HG02981 (cell line): ENCODE measurements around the gene PHF21B.
"Not testable (repeated sequence)": the region's sequence is repeated elsewhere in the genome, so short reads cannot be mapped to it uniquely, and the experiment has no call there.

Experiments
- ATAC-seq: cut with Tn5 transposase; IDR thresholded peaks from one replicate; pipeline ENCODE4 v1.9.1; 2021; ENCODE audit warnings: mild to moderate bottlenecking, moderate library complexity; ENCODE audit not compliant: unreplicated experiment

The PHF21B gene

GRCh38 chr22:44881624-44882023 lies 128.2 kb downstream of the PHF21B start:
- no peak for ATAC-seq

GRCh38 chr22:44880610-44881290 lies 129.1 kb downstream of the PHF21B start:
- ATAC-seq = no peak

DNA sequence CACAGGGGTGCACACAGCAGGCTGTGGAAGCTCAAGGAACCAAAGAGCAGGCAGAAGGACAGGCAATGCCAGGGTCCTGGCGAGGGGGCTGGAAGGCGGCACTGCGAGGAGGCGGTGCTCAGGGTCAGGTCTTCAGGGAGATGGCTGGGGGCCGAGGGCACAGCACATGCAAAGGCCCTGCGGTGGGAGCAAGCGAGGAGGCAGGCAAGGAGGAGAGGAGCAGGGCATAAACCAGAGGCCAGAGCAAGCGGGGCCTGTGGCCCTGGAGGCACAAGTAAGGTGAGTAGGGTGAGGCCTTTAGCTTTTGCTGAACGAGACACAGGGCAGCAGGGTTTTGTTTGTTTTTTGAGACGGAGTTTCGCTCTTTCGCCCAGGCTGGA lies 130.5 kb downstream of the PHF21B start:
- no peak for ATAC-seq

- ATAC-seq = no peak
Measured at GRCh38 chr22:44878483-44879300, 131.1 kb downstream of the PHF21B start.

- ATAC-seq = no peak
Measured at GRCh38 chr22:44876921-44877320, 132.9 kb downstream of the PHF21B start.

- no peak for ATAC-seq
Measured at GRCh38 chr22:44871782-44872181, 138.0 kb downstream of the PHF21B start.

DNA sequence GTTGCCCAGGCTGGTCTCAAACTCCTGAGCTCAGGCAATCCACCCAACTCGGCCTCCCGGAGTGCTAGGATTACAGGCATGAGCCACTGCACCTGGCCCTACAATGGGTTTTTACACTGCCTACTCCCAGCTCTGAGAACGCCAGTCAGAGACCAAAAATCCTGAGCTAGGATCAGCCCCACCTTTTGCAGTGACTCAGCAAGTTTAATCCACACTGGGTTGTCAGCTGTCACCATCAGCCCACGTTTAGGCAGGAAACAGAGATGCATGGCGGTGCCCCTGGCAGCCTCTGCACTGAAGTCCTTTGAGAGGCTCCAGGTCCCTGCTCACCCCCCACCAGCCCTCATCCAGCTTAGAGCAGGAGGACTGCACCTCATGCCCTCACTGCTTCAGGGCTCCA lies 139.8 kb downstream of the PHF21B start:
- ATAC-seq = no peak

DNA sequence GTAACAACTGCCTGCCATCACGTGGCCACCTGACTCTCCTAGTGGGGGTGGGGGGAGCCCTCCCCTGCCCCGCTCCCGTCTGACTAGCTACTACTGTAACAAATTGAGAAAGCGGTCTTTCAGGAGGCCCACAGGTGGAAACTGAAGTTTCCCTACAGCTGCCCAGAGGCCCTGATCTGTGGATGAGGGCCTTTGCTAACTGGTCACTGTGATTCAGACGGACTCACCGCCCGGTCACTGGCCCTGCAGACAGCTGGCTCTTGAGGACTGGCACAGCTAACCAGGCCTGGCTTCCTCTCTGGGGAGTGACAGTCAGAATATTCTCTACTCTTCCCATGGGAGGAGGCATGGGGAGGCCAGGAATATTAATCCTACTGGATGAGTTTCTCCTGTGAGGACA lies 140.6 kb downstream of the PHF21B start:
- ATAC-seq = no peak

GRCh38 chr22:44865193-44866057 lies 144.4 kb downstream of the PHF21B start:
- ATAC-seq = no peak

- no peak for ATAC-seq
Measured at GRCh38 chr22:44862981-44863860, 146.6 kb downstream of the PHF21B start.

GRCh38 chr22:44862281-44862680 lies 147.5 kb downstream of the PHF21B start:
- no peak for ATAC-seq

GRCh38 chr22:44861245-44861644 lies 148.6 kb downstream of the PHF21B start:
- no peak for ATAC-seq

DNA sequence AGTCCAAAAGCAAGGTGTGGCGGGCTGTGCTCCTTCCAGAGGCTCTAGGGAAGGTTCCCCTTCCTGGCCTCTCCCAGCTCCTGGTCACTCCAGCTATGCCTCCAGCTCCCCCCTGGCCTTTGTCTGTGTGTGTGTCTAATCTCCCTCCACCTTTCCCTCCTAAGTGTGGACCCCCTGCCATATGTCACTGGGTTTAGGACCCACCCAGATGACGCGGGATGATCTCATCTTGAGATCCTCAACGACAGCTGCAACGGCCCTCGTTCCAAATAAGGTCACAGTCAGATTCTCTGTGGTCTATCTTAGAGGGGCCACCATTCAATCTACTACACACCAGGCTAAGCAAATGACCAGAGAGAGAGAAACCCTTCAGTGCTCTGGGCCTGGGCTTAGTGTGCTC lies 149.5 kb downstream of the PHF21B start:
- ATAC-seq = no peak

DNA sequence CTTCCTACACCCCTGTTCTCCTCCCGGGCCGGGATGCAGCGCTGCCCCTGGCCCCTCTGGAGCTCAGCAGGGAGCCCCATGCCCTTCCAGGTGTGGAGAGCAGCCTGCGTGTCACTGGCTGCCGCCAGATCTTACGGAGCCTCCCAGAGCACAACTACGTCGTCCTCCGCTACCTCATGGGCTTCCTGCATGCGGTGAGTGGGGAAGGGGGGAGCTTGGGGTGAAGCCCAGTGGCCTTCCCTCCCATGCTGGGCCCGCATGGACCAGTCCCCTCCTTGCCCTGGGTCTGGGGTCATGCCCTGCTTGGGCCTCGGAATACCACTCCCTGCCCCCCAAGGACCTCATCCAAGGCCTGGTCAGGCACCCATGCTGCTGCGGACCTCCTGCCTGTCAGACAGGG lies 150.2 kb downstream of the PHF21B start:
- no peak for ATAC-seq

- not testable (repeated sequence) for ATAC-seq
Measured at GRCh38 chr22:44858819-44859218, 151.0 kb downstream of the PHF21B start.

DNA sequence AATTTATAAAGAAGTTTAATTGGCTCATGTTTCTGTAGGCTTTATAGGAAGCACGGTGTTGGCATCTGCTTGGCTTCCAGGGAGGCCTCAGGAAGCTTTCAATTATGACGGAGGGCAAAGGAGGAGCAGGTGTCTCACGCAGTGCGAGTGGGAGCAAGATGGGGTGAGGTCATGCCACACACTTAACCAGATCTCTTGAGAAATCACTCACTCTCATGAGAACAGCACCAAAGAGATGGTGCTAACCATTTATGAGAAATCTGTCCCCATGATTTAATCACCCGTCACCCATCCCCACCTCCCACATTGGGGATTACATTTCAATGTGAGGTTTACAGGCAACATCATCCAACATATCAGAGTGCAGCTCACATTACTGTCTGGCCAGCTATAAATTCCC lies 153.9 kb downstream of the PHF21B start:
- ATAC-seq = no peak

DNA sequence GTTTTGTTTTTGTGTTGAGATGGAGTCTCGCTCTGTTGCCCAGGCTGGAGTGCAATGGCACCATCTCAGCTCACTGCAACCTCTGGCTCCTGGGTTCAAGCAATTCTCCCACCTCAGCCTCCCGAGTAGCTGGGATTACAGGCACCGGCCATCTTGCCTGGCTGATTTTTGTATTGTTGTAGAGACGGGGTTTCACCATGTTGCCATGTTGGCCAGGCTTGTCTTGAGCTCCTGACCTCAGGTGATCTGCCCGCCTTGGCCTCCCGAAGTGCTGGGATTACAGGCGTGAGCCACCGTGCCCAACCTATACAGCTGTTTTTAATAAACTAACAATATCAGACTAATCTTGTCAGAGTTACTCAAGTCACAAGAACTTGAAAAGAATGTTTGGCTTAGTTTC lies 155.2 kb downstream of the PHF21B start:
- not testable (repeated sequence) for ATAC-seq

- ATAC-seq = no peak
Measured at GRCh38 chr22:44850946-44851345, 158.9 kb downstream of the PHF21B start.

GRCh38 chr22:44848791-44849420 lies 160.9 kb downstream of the PHF21B start:
- ATAC-seq = no peak

- ATAC-seq = no peak
Measured at GRCh38 chr22:44848296-44848741, 161.5 kb downstream of the PHF21B start.
